HG03025 (cell line): ENCODE data around the gene TBC1D22A.

Experiments used
- ATAC-seq: cut with Tn5 transposase; IDR thresholded peaks from one replicate; pipeline ENCODE4 v1.9.1; 2021; ENCODE audit warnings: mild to moderate bottlenecking, moderate library complexity; ENCODE audit not compliant: unreplicated experiment, low FRiP score

TBC1D22A gene

GRCh38 chr22:46965555-46966494 is 203.4 kb downstream of the TBC1D22A start:
- ATAC-seq = no peak

- no peak for ATAC-seq
Measured at GRCh38 chr22:46966495-46966845, 204.0 kb downstream of the TBC1D22A start.

- no peak for ATAC-seq
Measured at GRCh38 chr22:46966846-46967245, 204.4 kb downstream of the TBC1D22A start.

GRCh38 chr22:46967445-46968358 is 205.3 kb downstream of the TBC1D22A start:
- ATAC-seq = no peak

- ATAC-seq = no peak
Measured at GRCh38 chr22:46968359-46968740, 205.9 kb downstream of the TBC1D22A start.

- ATAC-seq = no peak
Measured at GRCh38 chr22:46968848-46969247, 206.4 kb downstream of the TBC1D22A start.

- ATAC-seq = no peak
Measured at GRCh38 chr22:46969491-46969890, 207.0 kb downstream of the TBC1D22A start.

- no peak for ATAC-seq
Measured at GRCh38 chr22:46969961-46970360, 207.5 kb downstream of the TBC1D22A start.

- ATAC-seq = no peak
Measured at GRCh38 chr22:46970411-46971098, 208.1 kb downstream of the TBC1D22A start.

GRCh38 chr22:46971099-46971763 is 208.8 kb downstream of the TBC1D22A start:
- no peak for ATAC-seq

GRCh38 chr22:46971764-46972125 is 209.3 kb downstream of the TBC1D22A start:
- no peak for ATAC-seq

- no peak for ATAC-seq
Measured at GRCh38 chr22:46972256-46972655, 209.8 kb downstream of the TBC1D22A start.

GRCh38 chr22:46972901-46973831 is 210.7 kb downstream of the TBC1D22A start:
- ATAC-seq = no peak

GRCh38 chr22:46974077-46974476 is 211.6 kb downstream of the TBC1D22A start:
- no peak for ATAC-seq

- no peak for ATAC-seq
Measured at GRCh38 chr22:46974631-46975585, 212.5 kb downstream of the TBC1D22A start.

GRCh38 chr22:46976143-46976542 is 213.7 kb downstream of the TBC1D22A start:
- ATAC-seq = no peak

- ATAC-seq = no peak
Measured at GRCh38 chr22:46976598-46976997, 214.1 kb downstream of the TBC1D22A start.
